DMS114 treated with DMSO at 0.1 percent for 48 hours (cell line): ENCODE results near the gene CAMTA1.
A peak's percentile ranks its signal among the peaks of the same experiment; 100 is the strongest.

Experiments
- DNase-seq: peaks from one replicate; lab custom pipeline; 2025; ENCODE audit not compliant: unreplicated experiment; lab: John Stamatoyannopoulos, UW

Gene CAMTA1

DNA sequence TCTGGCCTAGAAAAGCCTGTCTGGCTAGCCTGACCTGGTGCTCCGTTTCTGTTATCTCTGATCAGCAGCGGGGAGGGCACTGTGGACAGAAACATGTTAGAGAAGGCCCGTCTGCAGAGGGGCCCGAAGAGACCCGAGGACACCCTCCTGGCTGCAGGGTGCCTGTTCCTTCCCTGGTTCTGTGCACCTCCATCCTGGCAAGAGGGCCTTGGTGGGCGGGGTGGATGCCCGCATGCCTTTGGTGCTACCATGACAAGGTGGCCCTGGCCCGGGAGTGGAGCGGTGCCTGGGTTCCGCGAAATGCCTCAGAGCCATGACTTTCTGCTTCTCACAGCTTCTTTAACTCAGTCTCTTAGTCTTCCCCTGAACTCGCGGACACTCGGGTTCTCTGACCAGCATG, 233.6 kb downstream of the CAMTA1 start:
- no peak for DNase-seq

DNA sequence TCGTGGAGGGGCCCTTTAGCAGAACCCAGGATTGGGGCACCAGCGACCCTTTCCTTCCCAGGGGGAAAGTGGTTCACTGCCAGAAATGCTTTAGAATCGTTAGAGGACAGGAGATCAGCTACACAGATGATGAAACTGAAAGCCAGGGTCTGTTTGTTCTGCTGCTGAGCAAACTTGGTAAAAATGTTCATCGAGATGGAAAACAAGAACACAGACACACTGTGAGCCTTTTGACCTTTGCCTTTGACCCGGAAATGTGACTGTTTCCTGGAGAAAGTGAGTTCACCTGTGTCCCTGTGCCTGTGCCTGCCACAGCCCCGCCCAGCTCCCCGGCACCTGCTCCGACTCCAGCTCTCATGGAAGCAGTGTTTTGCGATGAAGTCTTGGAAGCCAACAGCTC, 234.3 kb downstream of the CAMTA1 start:
- DNase-seq, result no peak

DNA sequence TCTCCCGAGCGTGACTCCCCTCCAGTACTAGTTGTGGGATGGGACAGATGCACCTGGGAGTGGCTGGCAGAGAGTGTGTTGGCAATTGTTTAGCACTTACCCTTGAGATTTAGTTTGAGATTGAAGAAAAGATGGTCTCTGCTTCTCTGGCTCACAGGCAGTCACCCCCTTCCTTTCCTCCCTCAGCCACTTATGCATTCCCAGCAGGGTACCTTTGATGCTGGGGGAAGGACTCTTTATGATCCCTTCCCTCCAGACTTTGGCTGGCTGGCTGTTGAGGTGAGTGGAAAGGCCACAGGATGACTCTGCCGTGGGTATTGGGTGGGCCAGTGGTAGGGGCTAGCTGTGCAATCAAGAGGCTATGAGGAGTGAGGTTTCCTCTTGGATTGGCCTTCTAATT, 236.8 kb downstream of the CAMTA1 start:
- DNase-seq, result no peak

- no peak for DNase-seq
Measured at GRCh38 chr1:7025013-7025412, 239.8 kb downstream of the CAMTA1 start.

DNA sequence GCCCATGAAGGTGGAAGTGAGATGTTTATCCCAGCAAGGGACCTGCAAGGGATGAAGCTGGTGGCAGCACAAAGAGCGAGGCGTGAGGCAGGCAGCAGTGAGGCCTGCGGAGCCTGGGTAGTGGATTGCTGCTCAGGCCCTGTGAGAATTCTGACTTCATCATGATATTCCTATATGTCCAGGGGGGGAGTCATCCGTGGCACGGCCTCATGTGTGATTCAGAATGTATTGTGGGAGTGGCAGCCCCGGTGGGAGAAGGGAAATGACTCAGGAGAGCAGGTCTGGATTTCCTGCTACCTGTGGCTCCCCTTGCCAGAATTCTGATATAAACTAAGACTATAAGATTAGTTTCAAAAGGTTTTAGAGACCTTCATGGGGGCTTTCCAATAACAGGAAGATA, 240.9 kb downstream of the CAMTA1 start:
- no peak for DNase-seq

DNA sequence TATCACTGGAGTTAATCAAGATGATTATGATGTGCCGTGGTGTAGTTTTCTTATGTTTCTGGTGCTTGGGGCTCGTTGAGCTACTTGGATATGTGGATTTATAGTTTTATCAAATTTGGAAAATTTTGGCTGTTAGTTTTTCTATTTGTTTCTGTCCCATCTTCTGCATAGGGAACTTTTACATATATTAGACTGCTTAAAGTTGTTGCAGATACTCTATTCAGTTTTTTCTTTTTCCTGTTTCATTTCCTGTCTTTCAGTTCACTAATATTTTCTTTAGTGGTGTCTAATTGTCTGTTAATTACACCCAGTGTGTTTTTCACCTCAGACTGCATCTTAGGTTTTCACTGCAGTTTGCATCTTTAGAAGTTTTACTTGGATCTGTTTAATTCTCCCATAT, 247.7 kb downstream of the CAMTA1 start:
- no peak for DNase-seq

DNA sequence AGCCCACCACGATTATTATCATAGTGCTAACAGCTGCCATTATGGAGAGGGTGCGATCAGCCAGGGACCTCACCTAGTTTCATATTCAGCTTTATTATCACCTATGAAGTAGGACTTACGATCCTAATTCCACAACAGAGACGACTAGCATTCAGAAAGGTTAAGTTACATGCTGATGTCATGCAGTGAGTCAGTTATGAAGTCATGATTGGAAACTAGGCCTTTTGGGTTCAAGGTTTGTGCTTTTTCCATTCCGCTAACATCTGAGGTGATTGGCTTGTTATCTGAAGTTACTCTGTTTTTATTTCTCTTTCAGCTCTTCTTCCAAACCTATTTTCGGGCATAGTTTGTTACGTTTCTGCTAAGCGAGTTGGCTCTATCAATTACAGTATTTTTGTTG, 251.1 kb downstream of the CAMTA1 start:
- no peak for DNase-seq

GRCh38 chr1:7039590-7040220, 254.5 kb downstream of the CAMTA1 start:
- DNase-seq, result no peak

DNA sequence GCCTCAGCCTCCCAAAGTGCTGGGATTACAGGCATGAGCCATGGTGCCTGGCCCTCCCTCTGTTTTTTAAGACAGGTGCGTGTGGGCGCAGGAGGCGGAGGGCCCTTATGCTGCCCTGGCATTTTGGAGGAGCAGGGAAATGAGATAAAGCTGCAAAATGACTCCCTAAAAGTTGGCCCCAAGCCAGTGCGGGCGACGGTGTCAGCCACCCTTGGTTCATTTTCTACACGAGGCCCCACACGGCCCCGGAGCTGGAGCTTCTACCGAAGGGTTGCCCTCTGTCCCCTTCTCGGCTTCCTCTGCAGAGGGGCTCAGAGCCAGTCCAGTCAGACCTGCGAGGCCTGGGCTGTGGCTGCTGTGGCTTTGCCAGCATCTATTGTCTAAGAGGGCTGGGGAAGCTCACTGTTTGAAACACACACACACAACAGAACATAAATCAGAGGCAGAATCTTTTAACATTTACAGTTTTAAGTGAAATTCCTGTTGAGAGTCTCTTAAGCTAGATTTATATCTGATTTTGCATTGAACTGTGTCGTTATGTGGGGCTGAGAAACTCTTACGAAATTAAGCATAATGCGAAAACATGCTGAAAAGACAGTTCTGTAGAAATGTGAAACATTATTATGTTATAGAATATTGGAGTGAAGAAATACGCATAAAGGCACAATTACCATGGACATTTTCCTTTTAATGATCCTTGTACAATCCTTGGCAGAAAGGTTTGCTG, 255.9 kb downstream of the CAMTA1 start:
- no peak for DNase-seq

DNA sequence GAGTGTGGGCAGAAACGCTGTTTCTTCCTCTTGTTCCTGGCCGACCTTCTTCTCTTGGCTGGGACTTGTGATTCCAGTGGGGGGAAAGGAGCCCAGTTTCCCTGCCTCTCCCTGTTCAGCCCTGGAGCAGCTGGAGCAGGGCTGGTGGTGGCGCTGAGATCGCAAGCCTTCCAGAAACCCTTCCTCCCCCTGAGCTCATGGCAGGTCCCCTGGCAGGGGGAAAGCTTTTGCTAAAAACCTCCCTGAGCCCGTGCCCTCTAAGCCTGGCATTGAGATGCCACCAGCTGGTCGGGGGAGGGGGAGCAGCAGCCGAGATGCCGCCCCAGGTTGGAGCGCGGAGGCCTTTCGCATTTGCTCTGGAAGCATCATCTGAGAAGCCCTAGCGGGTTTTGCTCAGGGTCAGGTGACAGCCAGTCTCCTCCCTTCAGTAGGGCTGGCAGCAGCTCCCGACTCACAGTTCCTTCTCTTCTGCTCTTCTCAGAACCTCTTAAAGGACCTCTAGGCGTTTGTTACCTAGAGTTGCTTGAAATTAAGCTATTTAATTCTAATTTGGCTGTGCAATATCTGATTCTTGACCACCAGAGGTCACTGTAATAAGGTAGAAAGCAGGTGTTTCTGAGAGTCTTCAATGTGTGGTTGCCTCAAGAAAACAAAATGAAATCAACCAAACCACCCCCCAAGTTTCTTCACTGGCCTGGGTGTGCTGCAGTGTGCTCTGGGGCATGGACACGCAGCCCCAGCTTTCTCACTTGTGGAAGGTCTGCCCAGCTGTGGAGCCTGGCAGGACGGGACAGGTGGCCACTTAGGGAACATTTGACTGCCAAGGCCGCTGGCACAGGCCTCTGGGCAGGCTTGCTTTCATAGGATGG, 257.3 kb downstream of the CAMTA1 start:
- peak; percentile 16 for DNase-seq

GRCh38 chr1:7043191-7043549, 257.9 kb downstream of the CAMTA1 start:
- DNase-seq, result no peak

DNA sequence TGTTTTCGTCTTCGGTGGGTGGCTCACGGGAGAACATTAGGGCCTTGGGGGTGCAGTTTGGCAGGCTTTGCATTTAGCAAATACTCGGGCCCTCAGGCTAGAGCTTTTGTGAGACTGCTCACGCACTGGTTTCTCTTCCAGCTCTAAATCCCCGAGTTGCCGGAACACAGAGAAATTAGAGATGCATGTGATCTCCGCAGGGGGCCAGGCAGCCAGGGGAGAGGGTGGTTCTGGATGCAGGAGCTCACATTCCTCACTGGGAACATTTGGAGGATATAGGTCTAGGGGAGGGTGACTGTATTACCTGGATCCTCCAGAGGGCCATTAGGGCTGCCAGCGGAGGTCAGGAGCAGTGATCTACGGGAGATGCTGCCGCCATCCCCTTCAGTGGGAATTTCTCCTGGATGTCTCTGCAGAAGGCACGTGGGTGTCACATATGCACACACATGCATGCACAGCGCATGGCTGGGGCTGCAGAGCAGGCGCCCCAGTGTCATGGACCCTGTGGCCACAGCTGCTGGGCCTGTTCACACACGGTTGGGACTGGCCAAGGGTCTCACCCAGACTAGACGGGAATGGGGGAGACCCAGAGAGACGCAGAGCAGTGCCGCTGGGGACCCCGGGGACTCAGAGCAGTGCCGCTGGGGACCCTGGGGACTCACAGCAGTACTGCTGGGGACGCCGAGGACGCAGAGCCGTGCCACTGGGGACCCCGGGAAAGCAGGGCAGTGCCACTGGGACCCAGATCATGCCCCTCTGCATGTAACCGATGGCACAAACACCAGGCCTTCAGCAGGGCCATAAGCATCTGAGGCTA, 258.7 kb downstream of the CAMTA1 start:
- no peak for DNase-seq

DNA sequence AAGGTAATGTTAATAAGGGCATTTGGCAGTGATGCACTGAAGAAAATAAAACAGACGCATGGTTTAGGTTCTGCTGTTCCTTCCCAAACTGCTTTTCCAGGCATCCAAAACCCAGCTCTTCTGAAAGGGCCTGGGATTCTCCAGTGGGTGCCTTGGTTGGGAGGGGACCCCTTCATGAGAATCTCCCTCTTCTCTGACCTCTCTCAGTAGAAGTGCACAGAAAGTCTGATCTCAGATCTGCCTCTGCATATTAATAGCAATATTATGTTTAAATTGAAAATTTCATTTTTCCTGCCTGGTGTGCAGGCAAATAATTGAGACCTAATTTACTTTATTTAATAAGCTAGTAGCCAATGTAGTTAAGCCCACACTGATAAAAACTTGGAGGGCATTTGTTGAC, 260.6 kb downstream of the CAMTA1 start:
- DNase-seq, result no peak

DNA sequence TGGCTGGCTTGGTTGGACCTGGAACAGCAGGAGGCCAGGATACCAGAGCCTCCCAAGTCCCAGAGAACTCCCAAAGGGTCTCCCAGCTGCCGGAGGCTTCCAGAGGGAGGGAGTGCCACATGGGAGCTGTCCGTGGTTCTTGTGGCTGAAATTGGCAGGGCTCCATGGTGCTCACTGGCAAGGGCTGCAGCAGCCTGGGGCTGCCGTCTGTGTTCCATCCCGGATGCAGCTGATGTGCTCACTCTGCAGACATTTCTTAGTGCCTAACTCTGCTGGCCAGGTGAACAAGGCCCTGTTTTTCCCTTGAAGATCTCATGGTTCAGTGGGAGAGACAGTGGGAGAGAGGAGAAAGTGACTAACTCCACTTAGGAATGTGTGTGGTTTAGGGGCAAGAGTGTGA, 261.1 kb downstream of the CAMTA1 start:
- DNase-seq, result no peak

DNA sequence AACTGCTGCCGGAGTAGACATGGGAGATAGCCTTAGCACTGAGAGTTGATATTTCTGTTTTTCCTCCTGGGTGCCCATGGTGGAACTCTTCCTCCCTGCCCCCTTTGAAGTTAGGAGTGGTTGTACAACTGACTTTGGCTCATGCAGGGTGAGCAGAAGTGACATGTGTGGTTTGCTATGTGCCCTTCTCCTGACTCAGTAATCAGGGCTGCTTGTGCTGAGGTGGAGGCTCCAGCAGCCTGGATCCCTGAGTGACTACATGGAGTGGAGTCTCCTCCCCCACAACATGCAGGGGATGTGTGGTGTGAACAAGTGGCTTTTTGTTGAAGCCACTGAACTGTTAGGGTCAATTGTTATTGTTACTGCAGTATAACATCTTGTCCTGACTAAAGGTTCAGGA, 261.6 kb downstream of the CAMTA1 start:
- no peak for DNase-seq

DNA sequence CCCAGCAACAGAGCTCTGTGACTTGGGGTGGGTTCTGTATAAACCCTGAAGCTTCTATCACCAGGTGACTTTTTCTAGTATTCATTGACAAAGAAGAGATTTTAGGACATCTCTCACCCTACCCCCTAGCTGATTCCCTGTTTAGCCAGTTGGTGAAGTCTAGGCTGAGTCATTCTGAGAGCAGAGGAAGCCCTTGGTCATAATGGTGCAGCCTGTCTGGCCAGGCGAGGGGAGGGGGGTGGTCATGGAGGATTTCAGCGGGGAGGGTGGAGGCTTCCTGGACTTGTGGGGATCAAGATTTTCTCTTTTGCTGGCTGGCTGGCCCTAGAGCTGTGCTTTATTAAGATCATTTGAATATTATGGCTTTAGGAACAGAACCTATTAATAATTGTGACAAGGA, 262.6 kb downstream of the CAMTA1 start:
- no peak for DNase-seq

- no peak for DNase-seq
Measured at GRCh38 chr1:7048395-7048794, 263.1 kb downstream of the CAMTA1 start.

DNA sequence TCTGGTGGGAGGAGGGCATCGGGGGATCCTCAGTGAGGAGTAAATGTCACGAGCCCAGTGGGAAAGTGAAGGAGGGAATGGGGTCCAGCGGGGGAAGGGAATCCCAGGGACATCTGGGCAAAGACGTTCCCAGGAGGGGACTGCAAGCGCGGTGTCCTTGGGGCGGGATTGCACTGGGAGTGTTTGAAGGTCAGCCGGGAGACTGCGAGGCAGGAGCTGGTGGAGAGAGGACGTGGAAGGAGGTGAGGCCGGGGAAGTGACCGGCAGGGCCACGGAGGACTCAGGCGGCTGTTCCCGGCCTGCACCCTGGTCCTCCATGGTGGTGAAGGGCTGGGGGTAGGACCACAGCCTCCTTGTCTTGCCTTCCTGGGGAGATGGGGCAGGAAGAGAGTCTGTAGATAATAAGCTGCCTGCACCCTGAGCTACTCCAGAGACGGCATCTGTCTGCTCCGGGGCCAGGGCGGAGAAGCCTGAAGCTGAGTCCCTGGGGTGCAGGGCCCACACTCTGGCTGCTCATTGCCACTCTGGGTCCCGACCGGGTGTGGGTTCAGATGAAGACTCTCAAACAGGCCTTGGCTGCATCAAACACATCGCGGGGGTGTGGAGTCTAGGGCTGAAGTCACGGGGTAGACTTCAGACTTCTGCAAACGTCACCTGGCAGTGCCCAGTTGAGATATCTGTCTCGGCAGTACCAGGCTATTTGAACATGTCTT, 264.8 kb downstream of the CAMTA1 start:
- DNase-seq, result no peak

DNA sequence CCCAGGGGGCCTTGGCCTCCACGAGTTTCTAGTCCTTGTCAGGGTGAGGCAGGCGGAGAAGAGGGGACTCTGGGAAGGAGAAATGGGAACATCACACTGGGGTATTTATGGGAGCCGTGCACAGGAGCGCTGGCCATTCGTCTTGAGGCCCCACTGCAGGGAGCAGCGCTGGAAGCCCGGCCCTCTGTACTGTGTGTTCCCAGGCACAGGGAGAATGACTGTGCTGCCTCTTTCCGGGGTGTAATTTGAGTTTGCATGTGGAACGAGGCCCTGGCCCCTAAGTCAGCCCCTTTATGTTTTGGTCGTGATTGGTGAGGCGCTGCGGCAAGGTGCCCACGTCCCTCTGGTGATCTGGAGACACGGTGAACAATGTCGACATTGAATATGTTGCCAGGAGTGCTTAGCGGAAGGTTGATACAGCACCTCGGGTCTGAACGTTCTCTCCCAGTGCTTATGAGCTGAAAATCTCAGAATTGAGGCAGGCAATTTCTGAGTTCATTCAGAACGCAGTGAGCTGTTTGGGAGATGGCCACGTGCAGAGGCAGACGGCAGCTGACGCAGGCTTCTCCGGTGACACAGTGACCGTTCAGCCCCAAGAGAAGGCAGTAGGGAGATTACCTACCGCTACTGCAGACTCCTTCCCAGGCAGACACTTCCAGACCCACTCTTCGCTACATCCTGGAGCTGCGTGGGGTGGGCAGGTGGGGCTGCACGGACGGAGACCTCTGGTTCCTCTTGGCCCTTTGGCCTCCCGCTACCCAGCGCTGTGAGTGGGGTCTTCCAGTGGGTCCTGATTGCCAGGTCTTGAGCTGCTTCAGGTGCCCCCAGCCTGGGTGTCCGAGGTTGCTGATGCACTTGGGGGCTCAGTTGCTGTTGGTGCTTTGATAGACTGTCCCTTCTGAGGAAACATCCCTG, 265.8 kb downstream of the CAMTA1 start:
- no peak for DNase-seq

- no peak for DNase-seq
Measured at GRCh38 chr1:7052701-7053100, 267.4 kb downstream of the CAMTA1 start.
